Activated CD4-positive, alpha-beta T cell treated with anti-CD3 and anti-CD28 coated beads, Interleukin-2, amount 50 U/mL, for 24 hours (primary cell): ENCODE data around the gene KLK10.

Experiments used
- DNase-seq, 2 donors: peaks; one replicate each; pipeline ENCODE4 v3.0.0-alpha.2; 2020; ENCODE audit warnings: low read depth in 1 of 2, low spot score in 1 of 2

The KLK10 gene, protein sequence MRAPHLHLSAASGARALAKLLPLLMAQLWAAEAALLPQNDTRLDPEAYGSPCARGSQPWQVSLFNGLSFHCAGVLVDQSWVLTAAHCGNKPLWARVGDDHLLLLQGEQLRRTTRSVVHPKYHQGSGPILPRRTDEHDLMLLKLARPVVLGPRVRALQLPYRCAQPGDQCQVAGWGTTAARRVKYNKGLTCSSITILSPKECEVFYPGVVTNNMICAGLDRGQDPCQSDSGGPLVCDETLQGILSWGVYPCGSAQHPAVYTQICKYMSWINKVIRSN

DNA sequence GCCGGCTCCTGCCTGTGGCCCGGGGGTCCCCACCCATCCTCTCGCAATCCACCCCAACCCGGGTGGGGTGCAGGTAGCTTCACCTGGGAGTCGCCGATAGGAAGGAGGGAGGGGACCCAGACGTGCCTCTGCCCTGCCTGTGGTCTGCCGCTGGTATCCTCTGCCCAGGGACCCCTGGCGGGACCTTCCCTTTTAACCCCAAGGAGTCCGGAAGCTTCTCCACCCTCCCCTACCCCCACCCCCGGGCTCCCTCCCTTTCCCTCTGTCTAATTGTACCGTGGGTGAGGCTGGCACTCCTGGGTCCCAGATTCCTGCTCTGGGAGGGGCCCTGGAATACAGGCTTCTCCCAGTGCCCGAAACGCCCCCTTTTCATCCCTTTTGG, at the start of gene KLK10:
TSS of gene KLK10 (minus strand) at position 166 of the 382 bp plus-strand sequence. CDS start 579 bp downstream, outside the sequence.
- DNase-seq: no peak

DNA sequence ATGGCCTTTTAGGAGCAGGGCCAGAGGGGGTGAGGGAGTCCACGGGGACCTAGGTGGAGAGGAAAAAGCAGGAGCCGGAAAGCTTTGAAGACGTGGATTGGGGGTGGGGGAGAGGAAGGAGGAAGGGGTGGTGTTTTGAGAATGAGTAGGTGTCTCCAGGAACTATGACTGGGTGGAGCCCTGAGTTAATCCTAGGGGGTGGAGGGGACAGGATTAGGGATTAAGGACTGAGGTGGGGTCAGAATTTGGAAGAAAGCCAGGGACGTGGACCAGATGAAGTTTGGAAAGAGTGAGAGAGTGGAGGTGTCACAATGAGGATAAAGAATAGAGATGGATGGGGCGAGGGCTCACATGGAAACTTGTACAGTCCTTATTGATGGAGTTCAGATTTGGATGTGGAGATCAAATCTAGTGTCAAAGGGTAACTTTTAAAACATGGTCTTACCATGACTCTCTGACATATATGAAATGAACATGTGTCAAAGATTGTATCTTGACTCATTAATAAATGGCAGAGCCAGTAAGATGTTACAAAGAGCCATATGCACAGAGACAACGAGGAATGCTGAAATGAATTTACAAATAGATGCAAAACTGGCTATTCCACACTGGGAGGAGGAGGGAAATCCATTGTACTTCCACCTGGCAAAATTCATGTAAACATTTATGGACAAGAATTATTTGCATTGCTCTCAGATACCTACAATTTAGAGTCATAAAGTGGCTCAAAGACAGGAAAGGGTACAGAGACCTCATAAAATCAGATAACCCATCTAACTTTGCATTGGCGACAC, 47.1 kb upstream of the KLK10 start:
- DNase-seq: no peak

DNA sequence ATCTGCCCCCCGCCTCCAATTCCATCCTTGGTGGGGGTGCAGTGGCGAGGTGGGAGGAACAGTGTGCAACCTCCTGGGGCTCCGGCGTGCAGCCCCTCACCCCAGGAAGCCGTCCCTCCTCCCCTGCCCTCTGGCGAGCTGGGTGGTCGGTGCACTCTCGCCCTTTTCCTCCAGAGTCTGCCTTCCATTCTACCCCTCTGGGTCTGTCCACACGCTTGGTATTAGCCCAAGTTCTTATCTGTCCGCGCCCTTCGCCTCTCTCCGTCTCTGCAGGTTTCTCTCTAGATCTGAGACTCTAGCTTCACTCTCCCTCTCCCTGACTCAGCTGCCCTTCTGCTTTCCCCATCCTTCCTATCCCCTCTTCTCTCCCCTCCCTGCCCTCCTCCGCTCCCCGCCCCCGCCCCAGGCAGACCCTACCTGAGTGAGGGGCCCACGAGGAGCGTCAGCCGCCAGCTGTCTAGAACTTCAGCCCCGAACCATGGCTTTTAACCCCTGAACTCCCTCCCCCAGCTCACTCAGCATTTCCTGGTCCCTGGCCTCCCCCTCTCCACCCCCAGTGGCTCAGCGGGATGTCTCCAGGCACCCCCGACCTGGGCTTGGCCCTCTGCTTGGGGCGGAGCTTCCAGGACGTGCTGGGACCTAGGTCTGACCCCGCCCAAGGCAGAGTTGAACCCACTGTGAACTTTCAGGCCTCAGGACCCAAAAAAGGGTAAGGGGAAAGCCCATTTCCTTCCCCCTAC, 45.9 kb upstream of the KLK10 start:
- DNase-seq: no peak

DNA sequence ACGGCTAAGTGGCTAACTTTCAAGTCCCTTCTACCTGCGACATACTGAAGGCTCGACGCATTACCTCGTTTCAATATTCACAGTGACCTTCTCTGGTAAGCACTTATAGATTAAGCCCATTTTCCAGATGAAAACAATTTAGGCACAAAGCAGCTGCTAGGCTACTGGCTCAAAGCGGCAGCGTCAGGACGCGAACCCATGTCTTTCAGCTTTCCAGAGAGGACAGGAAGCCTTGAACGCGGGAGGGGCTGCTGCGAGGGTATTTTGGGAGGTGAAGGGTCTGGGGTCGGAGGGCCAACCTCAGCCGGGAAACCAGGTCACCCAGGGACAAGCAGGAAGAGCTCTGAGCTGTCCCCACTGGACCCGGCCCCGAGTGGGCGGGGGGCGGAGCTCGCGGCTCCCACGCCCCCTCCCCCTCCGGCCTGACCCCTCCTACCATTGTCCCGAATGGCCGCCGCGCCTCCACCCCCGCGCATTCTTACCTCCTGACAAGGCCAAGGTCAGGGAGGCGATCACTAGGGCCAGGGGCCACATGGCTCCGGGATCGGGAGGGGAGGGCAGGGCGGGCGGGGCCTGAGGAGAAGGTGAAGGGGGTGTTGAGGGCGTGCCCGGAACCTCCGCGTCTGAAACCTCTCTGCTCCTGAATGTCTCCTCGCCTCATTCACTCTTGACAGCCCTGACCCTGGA, 45.2 kb upstream of the KLK10 start, which contains the start of gene KLK13:
TSS of gene KLK13 (minus strand) at position 559 of the 687 bp plus-strand sequence. CDS start at position 534, 25 bp downstream.
- DNase-seq: no peak

DNA sequence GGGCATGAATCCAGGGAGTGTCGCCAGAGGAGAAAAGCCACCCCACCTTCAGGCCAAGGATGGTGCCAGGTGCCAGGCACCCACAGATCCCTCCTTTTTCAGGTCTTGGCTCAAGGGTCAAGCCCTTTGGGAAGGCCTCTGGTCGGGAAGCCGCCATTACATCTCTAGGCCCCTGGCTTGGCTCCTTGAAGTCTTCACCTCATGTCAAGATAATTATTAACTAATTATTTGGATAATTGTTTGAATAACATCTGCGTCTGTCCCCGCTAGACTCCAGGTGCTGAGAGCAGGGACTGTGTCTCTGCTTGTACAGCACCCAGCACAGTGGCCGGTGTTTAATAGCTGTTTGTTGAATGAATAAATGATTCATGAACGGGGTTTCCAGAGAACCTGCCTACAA, 44.2 kb upstream of the KLK10 start:
- DNase-seq: no peak

DNA sequence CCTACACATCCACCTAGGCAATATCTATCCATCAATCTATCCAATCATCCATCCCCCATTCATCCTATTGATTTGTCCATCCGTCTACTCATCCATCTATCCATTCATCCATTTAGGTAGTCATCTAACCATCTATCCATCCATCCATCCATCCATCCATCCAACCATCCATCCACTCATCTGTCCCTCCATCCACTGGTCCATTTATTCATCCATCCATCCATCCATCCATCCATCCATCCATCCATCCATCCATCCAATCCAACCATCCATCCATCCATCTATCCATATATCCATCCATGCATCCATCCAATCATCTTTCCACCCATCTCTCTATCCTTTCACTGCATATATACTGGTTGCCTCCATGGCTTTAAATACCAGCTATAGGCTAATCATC, 41.5 kb upstream of the KLK10 start:
- DNase-seq: no peak

DNA sequence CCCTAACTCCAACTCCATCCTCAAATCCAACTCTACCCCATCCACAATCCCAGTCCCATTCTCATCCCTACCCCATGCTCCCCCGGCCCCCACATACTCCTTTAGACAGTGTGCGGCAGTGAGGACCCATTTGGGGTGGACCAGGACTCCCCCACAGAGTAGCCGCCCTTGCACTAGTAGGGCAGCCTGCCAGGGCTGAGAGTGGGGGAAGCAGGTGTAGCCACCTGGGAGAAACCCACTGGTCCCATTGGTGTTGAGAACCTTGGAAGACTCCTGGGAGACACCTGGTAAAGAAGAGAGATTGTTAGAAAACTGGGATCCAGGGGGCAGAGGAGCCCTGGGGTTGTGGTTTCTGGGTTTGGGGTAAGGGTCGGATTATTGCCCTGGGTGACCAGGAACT, 40.8 kb upstream of the KLK10 start:
- no peak for DNase-seq

DNA sequence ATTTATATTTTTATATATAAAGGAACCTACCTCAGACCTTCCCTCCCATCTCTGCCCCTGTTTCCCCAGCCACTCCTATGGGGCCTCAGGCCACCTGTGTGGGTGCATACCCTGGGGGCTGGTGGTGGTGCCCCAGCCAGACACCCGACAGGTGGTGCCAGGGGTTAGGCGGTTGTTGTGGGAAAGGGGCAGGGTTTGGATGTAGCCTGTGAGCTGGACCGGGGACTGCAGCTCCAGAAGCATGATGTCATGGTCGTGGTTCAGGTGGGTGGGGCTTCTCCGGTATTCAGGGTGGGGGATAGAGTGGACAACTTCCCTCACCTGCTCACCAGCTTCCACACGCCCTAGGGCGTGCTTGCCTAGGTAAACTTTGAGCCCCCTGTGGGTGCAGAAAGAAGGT, 40.2 kb upstream of the KLK10 start:
- DNase-seq: no peak

DNA sequence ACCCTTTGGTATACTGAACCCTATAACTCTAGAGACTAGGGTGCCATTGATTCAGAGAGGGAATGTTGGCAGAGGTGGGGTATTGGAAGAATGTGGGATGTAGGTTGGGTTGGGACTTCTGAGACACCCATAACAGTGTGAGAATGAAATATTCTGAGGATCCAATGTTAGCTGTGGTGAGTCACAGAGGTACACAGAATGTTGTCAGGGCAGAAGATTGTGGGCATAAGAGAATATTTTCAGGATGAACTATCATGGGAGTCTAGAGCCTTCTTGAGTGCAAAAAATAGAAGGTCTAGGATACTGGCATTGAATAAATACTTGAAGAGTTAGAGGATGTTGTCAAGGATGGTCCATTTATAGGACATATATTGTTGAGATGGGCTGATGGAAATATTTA, 36.4 kb upstream of the KLK10 start:
- no peak for DNase-seq

DNA sequence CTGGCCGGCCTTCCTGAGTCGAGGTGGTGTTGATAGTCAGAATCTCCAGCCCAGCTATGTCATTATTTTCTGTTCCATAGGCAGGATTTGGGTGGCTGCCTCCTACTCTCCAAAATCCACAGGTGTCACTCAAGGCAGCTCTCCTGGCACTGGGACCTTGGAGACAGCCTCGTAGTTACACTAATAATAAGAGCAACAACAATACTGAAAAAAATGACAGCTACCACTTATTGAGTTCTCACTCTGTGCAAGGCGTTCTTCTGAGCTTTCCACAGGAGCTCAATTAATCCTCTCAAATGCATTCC, 27.5 kb upstream of the KLK10 start:
- no peak for DNase-seq

DNA sequence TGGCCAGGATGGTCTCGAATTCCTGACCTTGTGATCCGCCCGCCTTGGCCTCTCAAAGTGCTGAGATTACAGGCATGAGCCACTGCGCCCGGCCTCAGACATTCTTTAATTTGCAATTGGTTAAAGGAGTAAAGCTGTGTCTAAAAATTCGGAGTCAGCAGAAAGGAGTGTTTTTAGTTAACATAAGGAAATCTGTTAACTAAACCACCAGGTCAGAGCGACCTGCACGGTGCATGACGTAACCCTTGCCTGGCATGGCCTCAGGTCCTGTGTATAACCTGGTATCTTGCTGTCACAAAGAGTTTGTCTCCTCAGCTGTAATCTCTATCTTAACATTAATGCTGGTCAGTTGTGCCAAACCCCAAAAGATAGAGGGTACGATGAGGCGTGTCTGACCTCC, 24.8 kb upstream of the KLK10 start:
- no peak for DNase-seq

DNA sequence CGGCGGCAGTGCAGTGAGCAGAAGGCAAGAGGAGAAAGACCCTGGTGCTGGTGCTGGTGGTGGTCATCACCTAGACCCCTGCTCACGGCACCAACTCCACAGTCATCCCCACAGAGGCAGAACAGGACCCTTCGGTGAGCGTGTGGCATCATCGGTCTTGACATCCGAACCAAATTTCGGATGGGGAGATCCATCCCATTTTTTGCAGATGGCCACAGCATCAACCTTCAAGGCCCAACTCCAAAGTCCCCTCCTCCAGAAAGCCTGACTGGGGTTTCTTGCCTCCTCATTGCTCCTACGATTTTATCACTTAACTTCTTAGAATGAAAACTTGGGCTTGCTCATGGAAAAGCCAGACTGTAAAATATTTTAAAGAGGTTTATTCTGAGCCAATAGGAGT, 24.0 kb upstream of the KLK10 start:
- DNase-seq: no peak

DNA sequence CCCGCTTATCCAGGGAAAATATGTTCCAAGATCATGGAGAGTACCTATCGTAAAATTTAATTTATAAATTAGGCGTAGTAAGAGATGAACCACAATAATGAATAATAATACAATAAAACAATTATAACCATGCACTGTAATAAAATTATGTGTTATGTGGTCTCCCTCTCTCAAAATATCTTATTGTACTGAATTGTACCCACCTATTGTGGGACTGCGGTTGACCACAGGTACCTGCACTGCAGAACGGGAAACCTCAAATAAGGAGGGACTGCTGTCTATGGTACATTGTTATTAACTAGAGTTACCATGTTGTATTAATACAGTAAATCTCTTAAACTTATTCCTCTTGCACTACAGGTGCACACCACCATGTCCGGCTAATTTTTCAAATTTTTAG, 20.6 kb upstream of the KLK10 start:
- DNase-seq: no peak

DNA sequence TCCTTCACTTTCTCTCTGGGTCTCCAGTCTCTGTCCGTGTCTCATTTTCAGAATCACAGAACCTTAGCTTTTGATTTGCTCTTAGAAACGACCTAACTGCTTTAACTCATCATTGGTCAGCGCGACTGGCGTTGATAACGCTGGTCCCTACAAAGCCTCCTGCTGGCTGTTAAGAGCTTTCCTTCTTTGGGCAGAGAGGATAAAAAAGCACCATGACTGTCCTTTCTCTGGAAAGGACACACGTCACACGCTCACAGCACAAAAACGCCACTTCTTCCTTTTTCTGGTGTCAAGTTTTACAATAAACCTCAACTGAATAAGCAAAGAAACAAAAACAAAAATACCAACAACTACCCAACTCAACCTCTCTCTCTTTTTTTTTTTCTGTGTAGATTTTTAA, 17.0 kb upstream of the KLK10 start:
- DNase-seq: no peak

DNA sequence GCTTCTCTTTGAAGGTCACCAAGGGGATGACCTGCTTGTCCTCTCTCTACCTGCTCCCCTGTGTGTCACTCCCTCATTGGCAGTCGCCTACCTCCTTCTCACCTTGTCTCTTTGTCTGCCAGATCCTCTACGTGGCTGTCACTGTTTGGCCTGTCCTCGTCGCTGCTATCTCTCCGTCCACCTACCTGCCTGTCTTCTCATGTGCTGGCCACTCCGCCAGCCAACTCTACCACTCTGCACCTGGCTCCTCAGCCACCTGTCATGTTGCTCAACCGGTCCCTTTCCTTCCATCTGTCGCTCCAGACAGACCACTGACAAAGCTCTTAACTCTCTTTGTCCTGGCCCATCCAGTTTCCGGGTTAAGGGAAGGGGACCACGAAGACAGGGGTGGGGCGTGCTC, 15.2 kb upstream of the KLK10 start, which contains the start of gene KLK12:
TSS of gene KLK12 (minus strand) at position 299 of the 400 bp plus-strand sequence. CDS start 381 bp downstream, outside the sequence.
- DNase-seq: no peak

DNA sequence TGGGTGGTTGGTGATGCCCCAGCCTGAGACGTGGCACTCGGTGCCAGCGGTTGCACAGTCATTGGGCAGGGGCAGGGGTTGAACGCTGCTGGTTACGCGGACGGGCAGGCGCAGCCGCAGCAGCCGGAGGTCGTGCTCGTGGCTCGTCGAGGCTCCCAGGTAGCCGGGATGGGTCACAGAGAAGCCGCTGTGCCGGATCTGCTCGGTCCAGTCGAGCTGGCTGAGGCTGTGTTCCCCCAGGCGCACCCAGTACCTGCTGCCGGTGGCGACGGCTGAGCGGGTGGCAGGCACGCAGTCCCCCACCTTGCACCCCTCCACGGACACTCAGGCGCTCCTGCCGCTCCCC, 12.3 kb upstream of the KLK10 start:
- DNase-seq: no peak

DNA sequence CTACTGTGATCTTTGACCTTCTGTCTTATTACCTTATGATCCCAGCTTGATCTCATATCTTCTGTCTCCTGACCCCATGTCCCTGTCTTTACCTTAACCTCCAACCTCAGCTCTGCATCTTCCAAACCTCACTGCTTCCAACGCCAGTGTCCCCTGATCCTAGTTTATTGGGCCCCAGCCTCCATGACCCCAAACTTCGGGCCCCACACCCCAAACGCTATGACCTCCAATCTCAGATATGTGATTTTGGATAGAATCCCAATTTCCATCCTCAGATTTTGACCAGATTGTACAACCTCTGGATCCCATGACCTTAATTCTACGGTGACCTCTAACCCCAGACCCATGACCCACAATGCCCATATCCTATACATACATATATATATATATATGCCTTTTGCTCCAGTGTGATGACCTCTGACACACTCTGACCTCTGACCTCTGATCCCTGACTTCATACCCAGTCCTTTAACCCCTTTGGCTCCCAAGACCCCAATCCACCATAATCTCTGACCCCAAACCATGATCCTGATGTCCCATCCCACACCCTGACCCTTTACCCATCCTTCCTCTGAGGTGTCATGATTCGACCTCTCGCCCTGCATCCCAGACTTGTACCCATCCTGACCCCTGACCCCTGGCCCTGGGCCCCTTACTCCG, 11.8 kb upstream of the KLK10 start:
- no peak for DNase-seq

DNA sequence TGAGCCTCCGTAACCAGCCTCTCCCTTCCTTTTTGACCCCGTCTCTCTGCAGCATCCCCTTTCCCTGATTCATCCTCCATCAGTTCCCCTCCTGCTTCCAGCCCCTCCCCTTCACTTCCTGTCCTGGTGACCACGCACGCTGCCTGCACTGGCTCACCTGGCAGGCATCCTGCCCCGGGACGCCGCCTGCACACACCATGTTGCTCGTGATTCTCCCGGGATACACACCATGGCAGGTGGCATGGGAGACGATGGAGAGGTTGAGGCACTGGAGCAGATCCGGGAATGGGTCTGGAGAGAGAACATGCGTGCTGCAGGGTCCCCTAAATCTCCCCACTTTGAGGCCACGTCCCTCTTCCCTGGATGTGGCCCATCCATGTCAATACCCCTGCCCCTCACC, 11.1 kb upstream of the KLK10 start:
- DNase-seq: no peak

DNA sequence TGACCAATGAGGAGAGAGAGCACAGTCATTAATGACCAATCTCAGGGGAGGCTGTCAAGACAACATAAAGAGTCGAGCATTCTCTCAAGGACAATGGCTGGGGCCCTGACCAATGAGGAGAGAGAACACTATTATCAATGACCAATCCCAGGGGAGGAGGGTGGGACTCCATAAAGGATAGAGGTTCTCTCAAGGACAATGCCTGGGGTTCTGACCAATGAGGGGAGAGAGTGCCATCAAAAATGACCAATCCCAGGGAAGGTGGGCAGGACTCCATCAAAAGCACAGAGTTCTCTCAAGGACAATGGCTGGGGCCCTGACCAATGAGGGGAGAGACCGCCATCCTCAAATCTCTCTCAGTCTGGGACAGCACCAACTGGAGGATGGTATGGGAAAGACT, 10.2 kb upstream of the KLK10 start:
- no peak for DNase-seq

DNA sequence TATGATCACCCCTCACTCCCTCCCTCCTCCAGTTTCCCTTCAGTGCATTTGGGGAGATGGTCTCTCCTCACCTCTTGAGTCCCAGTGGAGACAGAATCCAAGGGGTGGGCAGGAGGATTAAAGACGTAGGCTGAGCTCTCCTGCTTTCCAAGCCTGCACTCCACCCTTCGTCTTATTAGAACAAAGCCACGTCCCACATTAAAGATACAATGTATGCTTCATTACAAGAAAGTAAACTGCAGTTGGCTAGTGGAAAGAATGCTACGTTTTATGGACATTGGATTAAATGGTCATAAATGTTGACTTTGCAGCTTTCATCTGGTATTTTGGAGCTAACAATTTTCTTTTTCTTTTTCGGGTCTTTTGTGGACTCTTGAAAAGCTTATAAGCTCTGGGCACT, 8.4 kb upstream of the KLK10 start:
- no peak for DNase-seq
